Left renal cortex interstitium (tissue), 4 donors: Measurements from ENCODE around the gene CA11. TPM values are rescaled to one million over a fixed set of nuclear protein-coding genes. Genes with fewer than 3 reads are reported as not detected.
A peak's percentile ranks its signal among the peaks of the same experiment; 100 is the strongest.
"Not testable (repeated sequence)": the region's sequence is repeated elsewhere in the genome, so short reads cannot be mapped to it uniquely, and the experiment has no call there.

Experiments
- DNase-seq, 4 donors: peaks; one replicate each; pipeline ENCODE4 v3.0.0-alpha.2; 2013; ENCODE audit warnings: low read depth in 4 of 4, low spot score in 2 of 4, missing footprints in 1 of 4
- polyA plus RNA-seq, 4 donors: library from polyadenylated mRNA; unstranded; fragments of 120-200 nt; gene quantifications; one replicate each; pipeline ENCODE4 v1.2.1, GENCODE V29; 2013; ENCODE audit not compliant: insufficient read length in 4 of 4

The CA11 gene
- polyA plus RNA-seq, 4 donors, result 20.9 to 34.8 (median 28.6) TPM

- DNase-seq, result peak in 2 of 4 donors; percentile 57 to 61
Measured at GRCh38 chr19:48644839-48645619, 958 bp downstream of the CA11 start.

- no peak for DNase-seq
Measured at GRCh38 chr19:48644355-48644754, 1.6 kb downstream of the CA11 start.

GRCh38 chr19:48642862-48643261 lies 3.1 kb downstream of the CA11 start:
- no peak for DNase-seq

GRCh38 chr19:48641850-48642249 lies 4.1 kb downstream of the CA11 start:
- no peak for DNase-seq

GRCh38 chr19:48639483-48640375 lies 6.3 kb downstream of the CA11 start:
- DNase-seq, result no peak

- DNase-seq, result no peak
Measured at GRCh38 chr19:48638831-48639381, 7.1 kb downstream of the CA11 start.

GRCh38 chr19:48637948-48638830 lies 7.8 kb downstream of the CA11 start:
- peak in 2 of 4 donors; percentile 87 to 89 for DNase-seq

GRCh38 chr19:48637449-48637947 lies 8.5 kb downstream of the CA11 start:
- DNase-seq, result peak; percentile 97 to 99 (median 97)

GRCh38 chr19:48636859-48637448 lies 9.0 kb downstream of the CA11 start, which contains the start of gene DBP:
Gene DBP, minus strand, starts transcription at chr19:48637379. Its CDS starts 385 bp downstream, at chr19:48636994.
- no peak for DNase-seq

- DNase-seq, result no peak
Measured at GRCh38 chr19:48635966-48636858, 9.8 kb downstream of the CA11 start.

GRCh38 chr19:48635263-48635965 lies 10.6 kb downstream of the CA11 start:
- no peak for DNase-seq

GRCh38 chr19:48634424-48635262 lies 11.3 kb downstream of the CA11 start:
- peak in 2 of 4 donors; percentile 90 to 92 for DNase-seq

GRCh38 chr19:48634036-48634342 lies 12.0 kb downstream of the CA11 start:
- no peak for DNase-seq

- DNase-seq, result no peak
Measured at GRCh38 chr19:48633148-48634035, 12.6 kb downstream of the CA11 start.

GRCh38 chr19:48632692-48633147 lies 13.3 kb downstream of the CA11 start:
- DNase-seq, result no peak

GRCh38 chr19:48632286-48632685 lies 13.7 kb downstream of the CA11 start:
- DNase-seq, result not testable (repeated sequence)
